A549 (cell line): Measurements from ENCODE around the gene RNF38. TPM values are rescaled to one million over a fixed set of nuclear protein-coding genes. Genes with fewer than 3 reads are reported as not detected.
A peak's percentile ranks its signal among the peaks of the same experiment; 100 is the strongest.

ENCODE experiments used
- ATAC-seq, 2 experiments: fragments of 200-7000 bp in 1 of 2; fragments of >200 bp in 1 of 2; cut with Nextera tagmentation in 1 of 2; cut with Tn5 transposase in 1 of 2; 3 replicates each; pipeline versions ENCODE4 v1.8.0 to v1.9.1; 2018 to 2020; ENCODE audit warnings: mild to moderate bottlenecking in 1 of 2, moderate library complexity in 1 of 2
- CTCF ChIA-PET: fragments of 300-600 bp; sonication (Branson Sonifier 250); formaldehyde crosslinking; extraction: SDS; loops from one replicate; lab custom pipeline; 2021; ENCODE audit warnings: antibody characterized with exemption, inconsistent platforms; lab: Yijun Ruan, JAX
- POLR2A ChIA-PET: fragments of 350-600 bp; formaldehyde crosslinking; extraction: SDS; loops from one replicate; lab custom pipeline; 2021; ENCODE audit warnings: antibody characterized with exemption, inconsistent platforms; lab: Yijun Ruan, JAX
- DNase-seq, 2 experiments: peaks; one replicate each; pipeline versions ENCODE4 v3.0.0 to v3.0.0-alpha.2; 2011 to 2016; ENCODE audit warnings: low read depth in 1 of 2, low spot score in 1 of 2
- FAIRE-seq: peaks from 2 replicates; lab custom pipeline; 2011; peaks lifted over from hg19 to GRCh38; lab: Jason Lieb, UNC
- H3K27ac ChIP-seq, 2 experiments: fragments of >200 bp; sonication (Bioruptor Twin); formaldehyde crosslinking; 3 replicates each; pipeline ENCODE4 v1.5.1; 2016 to 2017
- H3K4me1 ChIP-seq: fragments of >200 bp; sonication (Bioruptor Twin); formaldehyde crosslinking; 3 replicates; pipeline ENCODE4 v1.6.1; 2016
- H3K4me2 ChIP-seq: fragments of >200 bp; sonication (Bioruptor Twin); formaldehyde crosslinking; 3 replicates; pipeline ENCODE4 v1.6.1; 2016
- H3K4me3 ChIP-seq: fragments of >200 bp; sonication (Bioruptor Twin); formaldehyde crosslinking; 3 replicates; pipeline ENCODE4 v1.5.1; 2016
- H3K9me3 ChIP-seq: fragments of >200 bp; sonication (Bioruptor Twin); formaldehyde crosslinking; 3 replicates; pipeline ENCODE4 v1.6.1; 2016
- CEBPB ChIP-seq, 2 experiments: fragments of >200 bp in 1 of 2; sonication (Bioruptor Twin) in 1 of 2; formaldehyde crosslinking in 1 of 2; IDR thresholded peaks; 2 replicates each; pipeline ENCODE4 v1.6.1; 2012 to 2016
- HOXA7 ChIP-seq: fragments of 250-450 bp; sonication (Bioruptor Pico); IDR thresholded peaks from 2 replicates; pipeline ENCODE4 v1.5.0; 2020; ENCODE audit warnings: mild to moderate bottlenecking, moderate library complexity
- RAD21 ChIP-seq, 2 experiments: fragments of >200 bp in 1 of 2; sonication (Bioruptor Twin) in 1 of 2; formaldehyde crosslinking in 1 of 2; IDR thresholded peaks in 1 of 2; conservative IDR thresholded peaks in 1 of 2; 2 replicates in 1 of 2; 3 replicates in 1 of 2; pipeline ENCODE4 v1.6.1; 2012 to 2018; ENCODE audit warnings: inconsistent platforms in 1 of 2
- SMC3 ChIP-seq: fragments of >200 bp; sonication (Bioruptor Twin); formaldehyde crosslinking; IDR thresholded peaks from 3 replicates; pipeline ENCODE4 v1.6.1; 2018; ENCODE audit warnings: inconsistent platforms
- WGBS: methylation state at CpG from one replicate; pipeline ENCODE4 v1.1.6; 2017; ENCODE audit errors: missing lambda C conversion rate; 5-methylcytosine and 5-hydroxymethylcytosine counted together
- polyA plus RNA-seq, 4 experiments: library from polyadenylated mRNA; depleted of rRNA in 3 of 4; stranded (reverse); fragments of >200 nt; fragmentation: RNase III in 1 of 4; extraction: RNeasy Plus Mini Kit Qiagen cat#74134 plus additional on column Dnase treatment in 1 of 4; gene quantifications; 2 replicates in 3 of 4; 3 replicates in 1 of 4; pipeline ENCODE4 v1.2.3, GENCODE V29; 2011 to 2017
- TF ChIP-seq, protein P1 (sequence below): fragments of >200 bp; sonication (Bioruptor Twin); formaldehyde crosslinking; IDR thresholded peaks from 3 replicates; pipeline ENCODE4 v1.5.1; 2016
- TF ChIP-seq, protein P2 (sequence below): IDR thresholded peaks from 2 replicates; pipeline ENCODE4 v1.6.1; 2012
- TF ChIP-seq, protein P3 (sequence below): fragments of 200-600 bp; sonication (generic); IDR thresholded peaks from 2 replicates; pipeline ENCODE4 v1.6.1; 2016; ENCODE audit warnings: antibody characterized with exemption, mild to moderate bottlenecking, moderate library complexity
- TF ChIP-seq, protein P4 (sequence below): fragments of 250-450 bp; sonication (Bioruptor Pico); IDR thresholded peaks from 2 replicates; pipeline ENCODE4 v1.5.0; 2020; ENCODE audit warnings: low read depth, mild to moderate bottlenecking, moderate library complexity

The RNF38 gene
- polyA plus RNA-seq, 2 of the 4 experiments (the other 2 are of a cell fraction) = 8.7 to 13.2 TPM

DNA sequence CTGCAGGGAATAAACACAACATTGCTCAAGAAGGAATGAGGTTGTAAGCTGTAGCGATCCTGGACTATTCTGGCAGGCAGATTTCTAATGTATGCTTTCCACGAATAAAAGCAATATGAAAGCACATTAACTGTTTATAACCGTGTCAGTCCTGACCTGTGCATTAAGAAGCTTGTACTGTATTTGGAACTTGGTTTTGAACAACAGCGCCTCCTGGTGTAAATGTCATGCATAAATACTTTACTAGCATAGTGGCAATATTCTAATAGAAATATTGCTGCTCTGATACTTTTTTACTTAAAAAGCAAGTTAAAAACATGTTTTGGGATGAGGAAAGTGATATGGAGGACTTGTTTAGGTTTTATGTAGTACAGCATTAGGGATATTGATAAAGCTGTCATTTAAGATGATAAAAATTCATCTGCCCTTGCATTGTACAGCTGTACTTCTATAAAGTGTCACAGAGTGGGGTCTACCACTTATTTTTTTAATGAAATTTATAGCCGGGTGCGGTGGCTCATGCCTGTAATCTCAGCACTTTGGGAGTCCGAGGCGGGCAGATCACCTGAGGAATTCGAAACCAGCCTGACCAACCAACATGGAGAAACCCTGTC is 71.2 kb downstream of the RNF38 start:
- H3K4me2 ChIP-seq = peak overlapping the region; percentile 56
- peaks cover 12% of the 10 kb centered on the region for H3K4me1 ChIP-seq
- ChIA-PET POLR2A (interaction anchor here (0.7 to 2.6 kb wide), 5 partner anchors 9 to 139 kb away, joined by 3 to 19 read pairs (median 4); partner anchors contain the start of genes CLTA and GNE), CTCF (interaction anchor here (0.5 to 12.0 kb wide), 47 partner anchors 10 to 384 kb away, joined by 3 to 221 read pairs (median 5); partner anchors contain the start of genes CLTA and GNE)
- peak overlapping the region; percentile 63 to 72 for H3K27ac ChIP-seq
- H3K4me3 ChIP-seq = no peak overlapping the region
- FAIRE-seq (peak; percentile 91), DNase-seq (peak; percentile 72 to 82), ATAC-seq (peak; percentile 78 to 83; a peak in 5 of 6 replicates)
- TF ChIP-seq, protein P1, sequence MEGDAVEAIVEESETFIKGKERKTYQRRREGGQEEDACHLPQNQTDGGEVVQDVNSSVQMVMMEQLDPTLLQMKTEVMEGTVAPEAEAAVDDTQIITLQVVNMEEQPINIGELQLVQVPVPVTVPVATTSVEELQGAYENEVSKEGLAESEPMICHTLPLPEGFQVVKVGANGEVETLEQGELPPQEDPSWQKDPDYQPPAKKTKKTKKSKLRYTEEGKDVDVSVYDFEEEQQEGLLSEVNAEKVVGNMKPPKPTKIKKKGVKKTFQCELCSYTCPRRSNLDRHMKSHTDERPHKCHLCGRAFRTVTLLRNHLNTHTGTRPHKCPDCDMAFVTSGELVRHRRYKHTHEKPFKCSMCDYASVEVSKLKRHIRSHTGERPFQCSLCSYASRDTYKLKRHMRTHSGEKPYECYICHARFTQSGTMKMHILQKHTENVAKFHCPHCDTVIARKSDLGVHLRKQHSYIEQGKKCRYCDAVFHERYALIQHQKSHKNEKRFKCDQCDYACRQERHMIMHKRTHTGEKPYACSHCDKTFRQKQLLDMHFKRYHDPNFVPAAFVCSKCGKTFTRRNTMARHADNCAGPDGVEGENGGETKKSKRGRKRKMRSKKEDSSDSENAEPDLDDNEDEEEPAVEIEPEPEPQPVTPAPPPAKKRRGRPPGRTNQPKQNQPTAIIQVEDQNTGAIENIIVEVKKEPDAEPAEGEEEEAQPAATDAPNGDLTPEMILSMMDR = peak; percentile 95
- peak; percentile 98 for TF ChIP-seq SMC3
- TF ChIP-seq, protein P2, sequence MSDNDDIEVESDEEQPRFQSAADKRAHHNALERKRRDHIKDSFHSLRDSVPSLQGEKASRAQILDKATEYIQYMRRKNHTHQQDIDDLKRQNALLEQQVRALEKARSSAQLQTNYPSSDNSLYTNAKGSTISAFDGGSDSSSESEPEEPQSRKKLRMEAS = no peak
- peak; percentile 94 to 95 for TF ChIP-seq RAD21 (conservative IDR thresholded peaks at IDR 0.05 in 1 of 2, IDR thresholded peaks at IDR 0.05 in 1 of 2)
- no peaks in the 10 kb centered on the region for H3K9me3 ChIP-seq
- 18% methylated on average over 9 of the region's 9 CpGs for WGBS

- POLR2A ChIA-PET = interaction anchor here (0.8 kb wide), 1 partner anchor 67 kb away, joined by 5 read pairs; the partner anchor contains the start of gene GNE
- H3K4me3 ChIP-seq = no peak overlapping the region
- peaks cover 20% of the 10 kb centered on the region for H3K4me1 ChIP-seq
- no peak for FAIRE-seq
- peak overlapping the region in 1 of 2 experiments; percentile 65; a peak in 3 of 6 replicates for H3K27ac ChIP-seq
- DNase-seq = no peak
- peaks cover 16% of the 10 kb centered on the region for H3K9me3 ChIP-seq
- no peak overlapping the region for H3K4me2 ChIP-seq
- TF ChIP-seq, protein P3, sequence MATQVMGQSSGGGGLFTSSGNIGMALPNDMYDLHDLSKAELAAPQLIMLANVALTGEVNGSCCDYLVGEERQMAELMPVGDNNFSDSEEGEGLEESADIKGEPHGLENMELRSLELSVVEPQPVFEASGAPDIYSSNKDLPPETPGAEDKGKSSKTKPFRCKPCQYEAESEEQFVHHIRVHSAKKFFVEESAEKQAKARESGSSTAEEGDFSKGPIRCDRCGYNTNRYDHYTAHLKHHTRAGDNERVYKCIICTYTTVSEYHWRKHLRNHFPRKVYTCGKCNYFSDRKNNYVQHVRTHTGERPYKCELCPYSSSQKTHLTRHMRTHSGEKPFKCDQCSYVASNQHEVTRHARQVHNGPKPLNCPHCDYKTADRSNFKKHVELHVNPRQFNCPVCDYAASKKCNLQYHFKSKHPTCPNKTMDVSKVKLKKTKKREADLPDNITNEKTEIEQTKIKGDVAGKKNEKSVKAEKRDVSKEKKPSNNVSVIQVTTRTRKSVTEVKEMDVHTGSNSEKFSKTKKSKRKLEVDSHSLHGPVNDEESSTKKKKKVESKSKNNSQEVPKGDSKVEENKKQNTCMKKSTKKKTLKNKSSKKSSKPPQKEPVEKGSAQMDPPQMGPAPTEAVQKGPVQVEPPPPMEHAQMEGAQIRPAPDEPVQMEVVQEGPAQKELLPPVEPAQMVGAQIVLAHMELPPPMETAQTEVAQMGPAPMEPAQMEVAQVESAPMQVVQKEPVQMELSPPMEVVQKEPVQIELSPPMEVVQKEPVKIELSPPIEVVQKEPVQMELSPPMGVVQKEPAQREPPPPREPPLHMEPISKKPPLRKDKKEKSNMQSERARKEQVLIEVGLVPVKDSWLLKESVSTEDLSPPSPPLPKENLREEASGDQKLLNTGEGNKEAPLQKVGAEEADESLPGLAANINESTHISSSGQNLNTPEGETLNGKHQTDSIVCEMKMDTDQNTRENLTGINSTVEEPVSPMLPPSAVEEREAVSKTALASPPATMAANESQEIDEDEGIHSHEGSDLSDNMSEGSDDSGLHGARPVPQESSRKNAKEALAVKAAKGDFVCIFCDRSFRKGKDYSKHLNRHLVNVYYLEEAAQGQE = no peak
- TF ChIP-seq CEBPB (IDR thresholded peaks at IDR 0.05) = 0 out of 4 replicates have a peak, but pooled peaks of 1 of the 2 experiments have one; percentile 19
- no peak for ATAC-seq
- WGBS = 91% methylated on average over 24 of the region's 24 CpGs
- CTCF ChIA-PET = interaction anchor here (0.8 to 12.0 kb wide), 7 partner anchors 11 to 316 kb away, joined by 3 to 221 read pairs (median 3); partner anchors contain the start of gene GNE
These were observed 74.8 kb downstream of the RNF38 start for GRCh38 chr9:36325081-36325828.

- ChIA-PET POLR2A (no interaction called here), CTCF (interaction anchor here (0.7 to 12.0 kb wide), 2 partner anchors 70 to 134 kb away, joined by 3 to 221 read pairs; partner anchors contain the start of genes CLTA and GNE)
- DNase-seq (no peak), FAIRE-seq (no peak), ATAC-seq (no peak)
- Histone ChIP-seq H3K4me1 (peaks cover 31% of the 10 kb centered on the region), H3K9me3 (peaks cover 16% of the 10 kb centered on the region), H3K27ac (peak overlapping the region in 1 of 2 experiments; percentile 5; a peak in 2 of 6 replicates), H3K4me2 (no peak overlapping the region), H3K4me3 (no peak overlapping the region)
- TF ChIP-seq HOXA7 (CRISPR knock-in tag) = no peak
- no peak for TF ChIP-seq SMC3
- TF ChIP-seq, protein P4, sequence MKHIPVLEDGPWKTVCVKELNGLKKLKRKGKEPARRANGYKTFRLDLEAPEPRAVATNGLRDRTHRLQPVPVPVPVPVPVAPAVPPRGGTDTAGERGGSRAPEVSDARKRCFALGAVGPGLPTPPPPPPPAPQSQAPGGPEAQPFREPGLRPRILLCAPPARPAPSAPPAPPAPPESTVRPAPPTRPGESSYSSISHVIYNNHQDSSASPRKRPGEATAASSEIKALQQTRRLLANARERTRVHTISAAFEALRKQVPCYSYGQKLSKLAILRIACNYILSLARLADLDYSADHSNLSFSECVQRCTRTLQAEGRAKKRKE (CRISPR knock-in tag) = no peak
- 94% methylated on average over 12 of the region's 12 CpGs for WGBS
These were observed 76.1 kb downstream of the RNF38 start for GRCh38 chr9:36323926-36324325.
